ENCODE results near the gene DDX47. TPM values are rescaled to one million over a fixed set of nuclear protein-coding genes. Genes with fewer than 3 reads are reported as not detected.
A peak's percentile ranks its signal among the peaks of the same experiment; 100 is the strongest.
"Not testable (repeated sequence)": the region's sequence is repeated elsewhere in the genome, so short reads cannot be mapped to it uniquely, and the experiment has no call there.

Gene DDX47
- total RNA-seq, 1 experiment from 2014 or later: 108 TPM

GRCh38 chr12:12796928-12797793, 16.0 kb upstream of the DDX47 start:
- no peak for DNase-seq (ENCODE audit: low read depth)

GRCh38 chr12:12797794-12798152, 15.4 kb upstream of the DDX47 start:
- no peak for DNase-seq (ENCODE audit: low read depth)

- no peak for DNase-seq (ENCODE audit: low read depth)
Measured at GRCh38 chr12:12798480-12798879, 14.7 kb upstream of the DDX47 start.

GRCh38 chr12:12799163-12799920, 13.8 kb upstream of the DDX47 start:
- no peak for DNase-seq (ENCODE audit: low read depth)

GRCh38 chr12:12800406-12801180, 12.6 kb upstream of the DDX47 start:
- DNase-seq (ENCODE audit: low read depth): no peak

- DNase-seq (ENCODE audit: low read depth): not testable (repeated sequence)
Measured at GRCh38 chr12:12801656-12802055, 11.5 kb upstream of the DDX47 start.

GRCh38 chr12:12803186-12803585, 10.0 kb upstream of the DDX47 start:
- DNase-seq (ENCODE audit: low read depth): peak; percentile 95

- peak; percentile 93 for DNase-seq (ENCODE audit: low read depth)
Measured at GRCh38 chr12:12804011-12804410, 9.1 kb upstream of the DDX47 start.

- DNase-seq (ENCODE audit: low read depth): peak; percentile 92
Measured at GRCh38 chr12:12804432-12804886, 8.7 kb upstream of the DDX47 start.

GRCh38 chr12:12806784-12807516, 6.2 kb upstream of the DDX47 start:
- DNase-seq (ENCODE audit: low read depth): no peak

GRCh38 chr12:12807517-12807903, 5.6 kb upstream of the DDX47 start:
- not testable (repeated sequence) for DNase-seq (ENCODE audit: low read depth)

GRCh38 chr12:12807970-12808702, 5.0 kb upstream of the DDX47 start:
- DNase-seq (ENCODE audit: low read depth): peak; percentile 73

GRCh38 chr12:12810553-12811021, 2.6 kb upstream of the DDX47 start:
- no peak for DNase-seq (ENCODE audit: low read depth)

GRCh38 chr12:12811343-12811742, 1.8 kb upstream of the DDX47 start:
- no peak for DNase-seq (ENCODE audit: low read depth)

- peak; percentile 19 for DNase-seq (ENCODE audit: low read depth)
Measured at GRCh38 chr12:12812174-12812573, 972 bp upstream of the DDX47 start.

GRCh38 chr12:12812618-12813119, 477 bp upstream of the DDX47 start:
- DNase-seq (ENCODE audit: low read depth): no peak

GRCh38 chr12:12817616-12818015, 4.5 kb downstream of the DDX47 start:
- no peak for DNase-seq (ENCODE audit: low read depth)

- DNase-seq (ENCODE audit: low read depth): no peak
Measured at GRCh38 chr12:12818701-12819100, 5.6 kb downstream of the DDX47 start.

GRCh38 chr12:12819221-12819620, 6.1 kb downstream of the DDX47 start:
- DNase-seq (ENCODE audit: low read depth): no peak

- peak; percentile 89 for DNase-seq (ENCODE audit: low read depth)
Measured at GRCh38 chr12:12819752-12820311, 6.7 kb downstream of the DDX47 start.
